RPMI8226 (cell line): ENCODE results near the gene SLC2A6.

ENCODE experiments used
- DNase-seq: peaks from one replicate; pipeline ENCODE4 v3.0.0-alpha.2; 2015

The SLC2A6 gene

DNA sequence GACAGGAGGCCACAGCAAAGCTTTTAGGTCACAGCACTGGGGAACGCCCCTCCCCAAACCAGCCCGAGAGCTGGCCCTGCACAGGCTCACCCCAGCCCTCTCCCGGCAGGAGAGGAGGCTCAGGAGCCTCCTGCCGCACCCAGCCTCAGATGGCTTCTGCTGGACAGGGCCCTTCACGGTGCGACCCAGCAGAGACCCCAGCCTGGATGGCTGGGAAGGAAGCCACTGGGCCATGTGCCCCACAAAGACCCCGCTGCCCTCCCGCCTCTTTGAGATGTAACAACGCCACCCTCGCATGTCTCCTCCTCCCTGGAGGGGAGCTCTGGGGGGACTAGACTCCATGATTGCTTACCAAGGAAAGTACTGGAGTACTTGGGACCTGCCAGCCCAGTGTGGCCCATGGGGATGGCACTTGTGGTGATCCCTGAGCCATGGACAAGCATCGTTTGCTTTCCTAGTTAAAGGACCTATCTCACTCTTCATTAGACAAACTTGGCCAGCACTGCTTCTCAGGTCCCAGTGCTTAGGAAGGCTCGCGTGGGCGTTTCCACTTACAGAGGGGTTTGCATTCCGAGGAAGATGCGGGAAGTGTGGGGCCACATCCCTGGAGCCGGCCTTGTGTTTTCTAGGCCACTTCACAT, 36.8 kb upstream of the SLC2A6 start:
- no peak for DNase-seq

DNA sequence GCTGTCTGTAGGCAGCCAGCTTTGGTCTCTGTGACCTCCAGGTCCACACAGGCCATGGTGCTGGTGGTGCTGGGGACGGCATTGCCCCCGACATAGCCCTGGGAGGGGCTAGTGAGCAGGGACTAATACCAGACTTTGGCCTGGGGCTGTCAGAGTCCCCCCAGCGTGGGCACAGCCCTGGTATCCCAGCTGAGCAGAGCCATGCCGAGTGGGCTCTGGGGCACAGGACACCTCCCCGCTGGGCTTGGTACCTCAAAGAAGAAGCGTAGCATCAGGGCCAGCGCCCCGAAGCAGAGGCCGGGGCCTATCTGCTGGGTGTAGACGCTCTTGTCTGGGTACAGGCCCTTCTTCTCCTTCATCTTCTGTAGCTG, 36.3 kb upstream of the SLC2A6 start:
- DNase-seq = no peak

DNA sequence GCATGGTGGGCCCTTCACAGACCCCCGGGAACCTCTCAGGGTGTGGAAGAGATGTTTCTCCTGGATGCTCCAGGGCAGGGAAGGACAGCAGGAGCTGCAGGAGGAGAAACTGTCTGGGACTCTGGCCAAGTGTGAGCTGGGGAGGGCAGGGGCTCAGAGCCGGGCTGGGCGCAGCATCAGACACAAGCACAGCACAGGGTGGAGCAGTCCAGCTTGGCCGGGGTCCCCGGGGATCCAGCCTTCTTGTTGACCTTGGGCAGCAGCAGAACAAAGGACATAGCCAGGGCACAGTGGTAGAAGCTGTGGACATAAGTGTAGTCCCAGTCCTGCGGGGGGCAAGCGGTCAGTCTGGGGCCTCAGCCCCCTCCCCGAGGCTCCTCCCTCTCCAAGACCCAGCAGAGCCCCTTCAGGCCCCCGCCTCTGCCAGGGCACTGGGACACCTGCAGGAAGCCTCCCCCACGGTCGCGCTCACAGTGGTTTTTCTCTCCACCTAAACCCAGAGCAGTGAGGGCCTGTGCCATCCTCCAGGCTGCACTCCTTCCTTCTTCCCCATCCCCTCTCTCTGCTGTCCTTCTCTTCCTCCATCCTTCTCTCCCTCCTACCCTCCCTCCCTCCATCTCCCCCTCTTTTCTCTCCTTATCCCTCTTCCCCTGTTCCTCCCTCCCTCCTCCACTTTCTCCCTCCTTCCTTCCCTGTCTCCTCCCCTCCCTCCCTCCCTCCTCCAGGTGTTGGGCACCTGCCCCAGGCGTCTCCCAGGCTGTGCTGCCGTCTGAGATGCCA, 35.8 kb upstream of the SLC2A6 start:
- DNase-seq = no peak

DNA sequence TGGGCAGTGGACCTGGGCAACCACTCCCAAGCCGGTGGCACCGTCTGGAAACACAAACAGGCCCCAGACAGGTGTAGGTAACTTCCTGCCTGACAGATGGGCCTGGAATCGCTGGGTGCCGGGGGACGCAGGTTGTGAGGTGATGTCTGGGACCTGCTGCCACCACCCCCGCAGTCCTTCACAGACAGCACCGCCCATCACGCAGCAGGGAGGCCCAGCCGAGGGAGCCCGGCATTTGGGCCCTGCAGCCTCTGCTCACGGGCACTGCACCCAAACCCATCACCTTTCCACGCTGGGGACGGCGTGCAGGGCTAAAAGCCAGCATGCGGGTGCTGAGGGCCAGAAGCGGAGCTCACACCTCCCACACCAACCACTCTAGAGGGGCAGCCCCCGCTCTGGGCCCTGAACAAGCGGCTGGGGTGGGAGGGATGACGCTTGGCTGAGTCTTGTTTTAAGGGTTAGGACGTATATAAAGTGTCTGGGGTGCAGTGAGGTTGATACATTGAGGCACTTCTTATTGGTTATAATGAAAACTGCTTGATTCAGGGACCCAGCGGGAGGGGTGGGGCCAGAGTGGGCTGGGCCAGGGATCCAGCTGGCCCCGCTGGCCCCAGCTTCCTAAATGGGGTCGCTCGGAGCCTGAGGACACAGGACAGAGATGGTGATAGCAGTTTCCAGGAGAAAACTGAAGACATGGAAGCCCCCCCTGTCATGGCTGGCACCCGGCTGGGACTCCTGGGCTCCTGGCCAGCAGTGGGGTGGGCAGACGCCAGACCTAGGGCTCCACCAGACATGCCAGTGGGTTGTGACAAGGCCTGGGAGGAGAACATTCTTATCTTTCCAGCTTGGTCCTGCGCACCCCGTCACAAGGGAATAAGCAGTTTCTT, 34.6 kb upstream of the SLC2A6 start:
- DNase-seq = no peak

DNA sequence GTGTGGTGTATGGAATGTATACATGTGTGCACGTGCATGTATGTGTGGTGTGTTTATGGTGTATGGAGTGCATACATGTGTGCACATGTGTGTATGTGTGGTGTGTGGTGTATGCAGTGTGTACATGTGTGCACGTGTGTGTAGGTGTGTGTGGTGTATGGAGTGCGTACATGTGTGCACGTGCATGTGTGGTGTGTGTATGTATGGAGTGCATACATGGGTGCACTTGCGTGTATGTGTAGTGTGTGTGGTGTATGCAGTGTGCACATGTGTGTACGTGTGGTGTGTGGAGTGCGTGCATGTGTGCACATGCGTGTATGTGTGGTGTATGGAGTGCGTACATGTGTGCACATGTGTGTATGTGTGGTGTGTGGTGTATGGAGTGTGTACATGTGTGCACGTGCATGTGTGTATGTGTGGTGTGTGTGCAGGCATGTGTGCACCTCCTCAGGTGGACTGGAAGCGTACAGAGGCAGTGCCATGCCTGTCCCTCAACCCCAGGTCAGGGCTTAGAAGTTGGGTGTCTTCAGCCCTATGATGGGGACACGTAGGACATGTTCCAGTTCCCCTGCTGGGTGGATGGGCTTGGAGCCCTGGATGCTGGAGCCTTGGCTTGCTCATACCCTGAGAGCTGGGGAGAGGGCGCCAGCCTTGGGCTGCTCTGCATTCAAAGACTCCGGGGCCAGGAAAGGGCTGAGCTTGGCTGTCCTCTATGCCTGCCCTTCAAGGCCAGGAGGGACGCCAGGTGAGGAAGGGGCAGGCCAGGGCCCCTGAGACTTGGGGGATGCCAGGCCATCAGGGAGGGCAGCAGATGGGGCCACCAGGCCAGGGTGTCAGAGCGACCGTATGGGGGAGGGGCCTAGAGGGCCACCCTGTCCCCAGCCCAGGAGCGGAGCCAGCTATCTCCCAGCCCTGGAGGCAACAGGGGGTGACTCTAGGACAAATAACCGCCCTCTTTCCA, 33.6 kb upstream of the SLC2A6 start:
- no peak for DNase-seq

DNA sequence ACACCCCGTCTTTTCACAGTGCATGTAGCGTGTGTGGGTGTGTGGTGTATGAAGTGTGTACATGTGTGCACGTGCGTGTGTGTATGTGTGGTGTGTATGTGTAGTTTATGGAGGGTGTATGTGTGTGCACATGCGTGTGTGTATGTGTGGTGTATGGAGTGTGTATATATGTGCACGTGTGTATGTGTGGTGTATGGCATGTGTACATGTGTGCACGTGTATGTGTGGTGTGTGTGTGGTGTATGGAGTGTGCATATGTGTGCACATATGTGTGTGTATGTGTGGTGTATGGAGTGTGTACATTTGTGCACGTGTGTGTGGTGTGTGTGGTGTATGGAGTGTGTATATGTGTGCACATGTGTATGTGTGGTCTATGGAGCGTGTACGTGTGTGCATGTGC, 32.7 kb upstream of the SLC2A6 start:
- DNase-seq = no peak

DNA sequence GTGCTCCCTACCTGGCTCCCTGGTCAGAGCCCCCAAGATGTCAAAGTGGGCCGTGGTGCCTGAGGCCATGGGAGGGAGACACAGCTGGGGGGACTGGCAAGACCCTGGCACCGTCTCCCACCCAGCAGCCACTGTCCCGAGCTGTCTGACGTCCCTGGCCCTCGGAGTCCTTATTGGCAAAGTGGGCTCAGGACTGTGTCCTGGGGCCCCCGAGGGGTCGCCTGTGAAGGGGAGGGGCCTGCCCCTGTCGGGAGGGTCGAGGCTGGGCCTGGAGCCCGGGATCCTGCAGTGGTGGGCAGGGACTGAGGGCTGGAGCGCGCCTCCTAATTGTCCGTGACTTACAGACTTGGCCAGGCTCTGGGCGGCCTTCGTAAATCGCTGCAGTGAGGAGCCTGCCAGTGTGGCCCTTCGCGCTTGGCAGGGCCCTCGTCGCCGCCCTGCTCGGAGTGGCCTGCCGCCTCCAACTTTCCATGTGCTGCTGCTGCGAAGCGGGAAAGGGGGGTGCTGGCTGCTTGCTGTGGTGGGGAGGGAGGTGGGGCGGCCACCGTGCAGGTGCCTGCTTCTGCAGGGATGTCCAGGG, 32.1 kb upstream of the SLC2A6 start:
- no peak for DNase-seq

DNA sequence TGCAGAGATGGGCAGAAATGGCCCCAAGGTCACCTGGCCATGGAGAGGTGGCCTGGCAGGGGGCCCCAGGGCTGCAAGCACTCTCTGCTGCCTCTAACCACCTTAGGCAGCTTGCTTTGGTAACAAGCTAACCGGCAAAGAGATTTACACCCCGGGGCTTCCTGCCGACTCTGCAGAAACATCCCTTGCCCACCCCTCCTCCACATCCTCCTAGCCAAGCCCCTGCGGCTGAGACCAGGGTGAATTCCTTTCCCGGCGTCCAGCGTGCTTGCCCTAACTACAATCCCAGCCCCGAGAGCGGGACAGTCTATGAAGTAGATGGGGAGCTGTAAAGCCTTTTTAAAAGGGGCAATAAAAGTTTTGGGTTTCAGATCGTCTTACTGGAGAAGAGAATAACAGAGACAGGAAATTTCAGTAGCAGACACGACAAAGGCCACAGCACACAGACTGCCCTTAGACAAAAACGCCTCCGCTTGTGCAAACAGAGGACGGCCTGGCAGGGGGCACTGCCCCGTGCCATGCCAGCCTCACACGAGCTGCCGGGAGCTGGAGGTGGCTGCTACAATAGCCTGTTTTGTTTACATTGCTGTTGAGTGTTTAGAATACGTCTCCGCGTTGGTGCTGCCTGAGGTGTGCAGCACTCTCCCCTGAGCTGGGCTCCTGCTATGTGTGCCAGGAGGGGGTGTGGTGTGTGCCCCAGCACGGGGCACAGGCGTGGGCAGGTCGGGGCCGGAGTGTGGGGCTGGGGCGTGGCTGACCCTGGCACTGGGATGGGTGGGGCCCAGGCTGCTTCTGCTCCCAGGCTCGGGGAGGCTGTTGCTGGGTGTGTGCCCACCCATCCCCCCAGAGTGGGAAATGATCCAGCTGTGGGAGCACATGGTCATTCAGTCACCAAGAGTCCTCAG, 30.5 kb upstream of the SLC2A6 start:
- DNase-seq = peak; percentile 60

DNA sequence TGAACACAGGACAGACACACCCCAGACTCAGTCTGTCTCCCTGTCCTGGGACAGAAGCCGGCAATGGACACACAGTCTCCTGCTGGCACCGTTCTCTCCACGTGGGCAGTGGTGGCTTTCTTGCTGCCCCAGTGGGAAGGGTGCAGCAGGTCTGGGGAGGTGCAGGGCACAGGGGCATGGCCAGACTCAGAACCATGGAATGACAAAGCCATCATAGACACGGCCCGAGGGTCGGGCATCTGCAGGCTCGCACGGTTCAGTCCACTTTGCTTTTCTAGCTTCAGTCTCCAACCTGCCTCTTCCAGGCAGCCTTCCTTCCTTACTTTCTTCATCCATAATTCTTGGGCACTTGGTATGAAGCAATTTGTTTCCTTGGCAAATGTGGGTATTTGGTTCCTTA, 29.1 kb upstream of the SLC2A6 start:
- no peak for DNase-seq

DNA sequence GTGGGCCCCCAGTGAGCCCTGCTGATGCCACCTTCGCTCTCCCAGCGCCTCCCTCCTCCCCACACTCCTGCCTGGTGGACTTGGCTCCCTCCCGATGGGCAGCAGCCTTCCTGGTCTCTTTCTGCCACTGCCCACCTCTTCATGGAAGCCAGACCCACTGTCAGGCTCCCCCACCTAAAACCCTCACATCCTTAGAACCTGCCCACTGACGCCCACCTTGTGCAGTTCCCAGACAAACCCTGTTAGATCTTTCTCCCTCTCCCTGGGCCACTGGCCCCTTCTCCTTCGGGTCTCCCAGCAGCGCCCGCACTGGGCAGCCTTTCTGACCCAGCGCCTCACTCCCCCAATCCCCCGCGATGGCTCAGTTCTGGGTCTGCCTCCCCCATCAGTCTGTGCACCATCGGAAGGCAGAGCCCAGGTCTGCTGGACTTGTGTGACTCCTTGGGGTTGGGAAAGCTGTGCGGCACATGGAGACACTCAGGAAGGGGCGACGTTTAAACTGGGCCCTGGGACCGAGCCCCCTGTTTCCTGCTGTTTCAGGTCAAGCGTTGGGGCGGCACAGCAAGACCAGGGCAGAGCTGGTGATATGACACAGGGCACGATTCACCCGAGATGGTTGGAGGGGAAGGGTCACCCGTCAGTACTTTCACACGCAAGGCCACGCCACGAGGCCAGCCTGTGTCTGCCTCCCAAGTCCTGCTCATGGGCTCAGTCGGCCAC, 28.5 kb upstream of the SLC2A6 start:
- no peak for DNase-seq

DNA sequence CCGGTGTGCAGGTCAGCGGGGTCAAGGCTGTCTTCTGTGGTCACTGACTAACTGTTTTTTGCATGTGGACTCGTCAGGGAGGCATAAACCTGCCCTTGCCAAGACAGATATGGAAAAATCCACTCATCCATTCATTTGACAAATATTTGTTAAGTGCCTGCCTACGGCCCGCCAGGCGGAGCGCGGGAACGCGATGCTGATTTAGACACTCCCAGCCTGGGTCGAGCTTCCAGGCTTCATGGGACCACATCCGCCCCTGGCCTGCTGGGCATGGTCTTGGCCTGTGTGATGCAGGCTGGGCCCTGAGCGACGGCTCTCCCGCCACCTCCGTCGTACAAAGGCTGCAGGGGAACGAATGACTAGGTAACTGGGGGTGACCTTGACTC, 27.7 kb upstream of the SLC2A6 start:
- no peak for DNase-seq

DNA sequence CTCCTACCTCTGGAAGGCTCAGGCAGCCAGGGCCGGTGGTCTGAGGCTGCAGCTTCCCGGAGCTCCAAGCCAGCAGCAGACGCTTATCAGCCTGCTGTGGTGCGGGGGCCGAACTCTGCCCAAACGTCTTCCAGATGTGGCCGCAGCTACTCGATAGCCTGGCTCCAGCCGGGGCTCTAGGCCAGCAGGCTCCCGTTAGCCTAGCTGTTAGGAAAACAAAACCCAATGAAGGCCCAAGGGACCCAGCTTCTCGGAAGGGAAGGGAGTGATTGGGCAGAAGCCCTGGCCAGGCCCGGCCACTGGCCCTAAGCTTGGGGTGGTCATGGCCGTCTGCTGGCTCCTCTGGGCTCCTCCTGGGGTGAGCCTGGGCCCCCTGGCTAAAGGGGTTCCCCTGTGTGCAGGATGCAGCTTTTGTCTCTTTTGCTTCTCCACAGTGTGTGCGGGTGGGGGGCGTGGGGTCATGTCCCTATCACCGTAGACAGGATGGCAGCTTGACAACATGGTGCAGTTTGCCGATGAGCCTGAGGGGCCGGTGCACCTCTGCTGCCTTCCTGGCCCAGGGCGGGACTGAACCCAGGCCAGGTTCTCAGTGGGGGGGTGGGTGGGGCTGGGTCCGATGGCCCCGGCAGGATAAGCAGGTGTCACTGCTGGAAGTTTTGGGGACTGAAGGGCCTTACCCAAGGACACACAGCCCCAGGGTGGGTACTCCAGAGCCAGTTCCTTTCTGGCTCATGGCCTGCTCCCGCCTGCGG, 27.2 kb upstream of the SLC2A6 start:
- no peak for DNase-seq

DNA sequence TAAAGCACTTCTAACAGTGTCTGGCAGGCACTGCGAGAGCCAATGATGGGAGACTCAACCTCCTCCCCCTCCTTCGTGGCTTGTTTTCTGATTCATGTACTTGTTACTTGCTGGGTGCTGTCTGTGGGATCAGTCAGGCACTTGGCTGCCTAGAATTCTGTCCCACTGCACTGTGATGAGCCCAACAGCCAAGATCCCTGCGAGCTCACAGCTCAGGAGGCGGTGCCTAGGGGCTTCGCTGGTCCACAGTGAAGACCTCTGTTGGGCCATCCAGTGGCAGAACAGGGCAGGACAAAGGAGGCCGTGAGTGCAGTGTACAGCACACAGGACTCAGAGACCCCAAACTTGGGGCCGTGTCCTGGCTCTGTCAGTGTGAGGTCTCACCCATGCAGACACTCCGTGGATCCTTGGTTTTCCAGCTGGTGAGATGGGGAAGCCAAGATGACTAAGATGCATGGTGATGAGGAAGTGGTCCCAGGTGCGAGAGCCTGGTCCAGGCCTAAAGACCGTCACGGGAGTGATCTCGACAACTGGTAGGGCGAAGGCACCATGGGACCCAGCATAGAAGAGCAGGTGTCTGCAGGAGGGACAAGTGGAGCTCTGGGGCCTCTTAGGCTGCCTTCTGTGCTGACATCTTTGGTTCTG, 26.4 kb upstream of the SLC2A6 start:
- no peak for DNase-seq

DNA sequence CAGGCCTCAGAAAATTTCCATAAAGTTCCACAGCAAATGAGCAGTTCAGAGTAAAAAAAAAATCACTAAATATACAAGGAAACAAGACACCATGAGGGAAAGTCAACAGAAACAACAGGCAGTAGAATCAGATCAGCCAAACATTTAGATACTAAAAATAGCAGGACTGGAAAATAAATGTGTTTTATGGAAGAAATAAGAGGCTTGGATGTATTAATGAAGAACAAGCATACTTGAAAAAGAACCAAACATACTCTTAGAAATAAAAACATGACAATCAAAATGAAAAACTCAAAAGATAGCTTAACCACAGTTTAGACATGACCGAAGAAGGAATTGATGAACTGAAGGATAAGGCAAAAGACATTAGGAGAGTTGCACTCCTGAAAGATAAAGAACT, 23.2 kb upstream of the SLC2A6 start:
- no peak for DNase-seq

DNA sequence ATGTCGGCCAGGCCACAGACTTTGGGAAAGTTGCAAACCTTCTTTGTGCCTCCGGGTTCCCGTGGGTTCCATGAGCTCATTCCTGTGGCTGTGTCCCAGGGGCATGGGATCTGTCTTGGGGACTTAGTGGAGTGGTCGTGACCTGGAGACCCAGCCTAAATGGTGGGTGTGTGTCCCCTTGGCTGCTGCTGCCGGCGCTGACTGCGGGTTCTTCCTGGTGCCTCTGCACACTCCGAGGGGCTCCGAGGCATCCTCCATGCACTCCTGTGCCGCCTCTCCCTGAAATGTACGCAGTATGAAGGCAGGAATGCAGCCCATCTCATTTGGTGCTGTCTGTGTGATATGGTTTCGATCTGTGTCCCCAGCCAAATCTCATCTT, 21.0 kb upstream of the SLC2A6 start:
- DNase-seq = no peak

DNA sequence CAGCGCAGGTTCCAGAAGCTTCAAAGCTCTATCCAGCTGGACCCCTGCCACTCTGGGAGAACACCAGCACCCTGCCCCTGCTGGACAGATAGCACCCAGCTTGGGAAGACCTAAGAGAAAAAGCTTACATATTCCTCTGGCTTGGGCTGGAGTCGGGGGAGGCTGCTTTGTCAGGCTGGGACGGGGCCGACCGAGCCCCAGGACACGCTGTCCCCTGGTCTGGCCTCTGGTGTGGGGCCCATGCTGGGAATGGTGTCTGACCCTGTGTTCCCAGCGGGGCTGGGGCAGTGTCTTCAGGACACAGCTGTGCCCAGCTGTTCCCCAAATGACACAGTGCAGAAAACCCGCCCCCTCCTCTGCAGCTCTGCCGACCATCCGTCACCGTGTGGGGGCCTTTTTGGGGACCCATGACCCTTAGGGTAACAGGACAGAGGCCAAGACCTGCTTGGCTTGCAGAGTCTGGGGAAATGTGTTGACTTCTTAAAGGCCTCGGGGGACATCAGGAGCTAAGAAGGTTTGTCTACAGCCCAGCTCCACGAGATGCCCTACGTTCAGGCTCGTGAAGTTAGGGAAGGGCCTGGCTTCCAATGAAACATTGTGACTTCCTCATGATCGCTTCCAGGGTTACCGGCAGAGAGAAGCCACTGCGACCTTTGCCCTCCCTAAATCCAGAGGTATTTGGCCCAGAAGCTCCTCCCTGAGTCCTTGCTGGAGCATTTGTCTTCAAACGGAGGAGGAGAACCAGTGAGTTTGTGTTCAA, 20.4 kb upstream of the SLC2A6 start:
- DNase-seq = no peak

DNA sequence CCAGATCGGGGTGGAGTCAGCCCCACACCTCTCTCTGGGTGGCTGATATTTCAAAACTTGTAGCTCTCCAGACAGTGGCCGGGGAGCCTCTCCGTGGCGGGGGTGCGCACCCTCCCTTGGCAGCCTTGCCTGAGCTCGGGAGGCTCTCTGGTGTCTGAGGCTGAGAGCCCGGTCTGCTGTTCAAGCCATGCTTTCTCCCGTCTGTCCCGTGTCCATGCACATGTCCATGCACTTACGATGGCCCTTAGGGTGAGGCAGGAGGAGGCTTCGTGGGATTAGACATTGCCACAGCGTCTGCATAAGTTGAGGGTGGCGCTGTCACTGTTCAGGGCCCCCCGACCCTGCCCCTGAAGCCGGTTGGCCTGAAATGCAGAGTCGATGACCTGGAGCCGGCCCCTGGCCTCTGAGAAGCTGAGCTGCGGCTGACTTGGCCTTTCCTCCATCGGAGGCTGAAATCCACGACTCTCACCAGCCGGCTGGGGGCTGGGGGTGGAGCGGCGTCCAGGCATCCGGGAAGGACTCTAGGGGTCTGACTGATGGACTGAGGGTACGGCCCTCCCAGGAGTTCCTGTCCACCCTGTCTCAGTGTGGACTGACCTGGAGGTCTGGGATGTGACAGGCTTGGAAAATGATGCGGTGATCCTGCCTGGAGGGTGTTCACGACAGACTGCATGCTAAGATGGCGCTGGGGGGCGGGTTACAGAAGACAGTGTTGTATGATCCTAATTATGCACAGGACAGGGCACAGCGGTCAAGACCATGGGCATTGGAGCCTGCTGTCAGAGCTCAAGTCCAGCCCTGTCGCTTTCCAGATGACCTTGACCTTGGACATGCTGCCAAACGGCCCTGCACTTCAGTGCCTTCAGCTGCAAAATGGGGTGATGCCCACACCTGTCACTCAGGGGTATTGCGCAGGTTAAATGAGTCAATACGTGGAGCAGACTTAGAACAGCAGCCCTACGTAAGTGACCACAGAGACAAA, 18.3 kb upstream of the SLC2A6 start:
- no peak for DNase-seq
